Left lung (tissue), 10 donors: ENCODE results near the gene FAM171A1. TPM values are rescaled to one million over a fixed set of nuclear protein-coding genes. Genes with fewer than 3 reads are reported as not detected.

Experiments used
- ATAC-seq: fragments of 200-7000 bp; cut with Tn5 transposase; one replicate; pipeline ENCODE4 v1.9.1; 2020; ENCODE audit warnings: moderate library complexity
- DNase-seq, 4 donors: peaks; one replicate each; pipeline ENCODE4 v3.0.0-alpha.2; 2013 to 2020
- H3K27ac ChIP-seq, 2 donors: fragments of 200-600 bp; sonication (generic) in 1 of 2; one replicate each; pipeline versions ENCODE4 v1.5.0 to v1.8.0; 2020 to 2021
- H3K27me3 ChIP-seq, 2 donors: fragments of 200-600 bp; sonication (generic) in 1 of 2; one replicate each; pipeline versions ENCODE4 v1.5.0 to v1.8.0; 2020 to 2021
- H3K36me3 ChIP-seq, 2 donors: fragments of 200-600 bp; sonication (generic) in 1 of 2; one replicate each; pipeline versions ENCODE4 v1.5.0 to v1.8.0; 2020 to 2021
- H3K4me1 ChIP-seq, 2 donors: fragments of 200-600 bp; one replicate each; pipeline ENCODE4 v1.8.0; 2021
- H3K4me3 ChIP-seq, 2 donors: fragments of 200-600 bp; sonication (generic) in 1 of 2; one replicate each; pipeline versions ENCODE4 v1.5.0 to v1.8.0; 2020 to 2021; ENCODE audit warnings: mild to moderate bottlenecking in 1 of 2
- H3K9me3 ChIP-seq, 2 donors: fragments of 200-600 bp; sonication (generic) in 1 of 2; one replicate each; pipeline versions ENCODE4 v1.5.0 to v1.8.0; 2020 to 2021
- CTCF ChIP-seq, 2 donors: fragments of 200-600 bp; sonication (generic) in 1 of 2; IDR thresholded peaks; one replicate each; pipeline versions ENCODE4 v1.5.0 to v1.8.0; 2021; ENCODE audit warnings: antibody characterized with exemption in 2 of 2
- intact Hi-C, 2 donors: fragments of 100-400 bp; cut with DNase I; formaldehyde crosslinking; loops; one replicate each; pipeline versions ENCODE4 v1.11.2 to v1.14.2; 2022
- polyA plus RNA-seq, 6 donors: library from polyadenylated mRNA; unstranded; fragments of 120-200 nt; gene quantifications; one replicate each; pipeline ENCODE4 v1.2.1, GENCODE V29; 2013; ENCODE audit not compliant: insufficient read length in 6 of 6
- total RNA-seq, 2 donors: library from RNA; stranded (reverse); fragmentation: NEBNext Ultra II Directional; extraction: Animal tissue kit (Norgen Biotek cat#: 25700); gene quantifications; one replicate each; pipeline ENCODE4 v1.2.1, GENCODE V29; 2021
- donor health status: DM: no; HTN: yes; CAD: no.
- donor health status: DM: no; HTN: no; CAD: no.

Gene FAM171A1
- total and polyA plus RNA-seq, 8 donors = 13.2 to 77.7 (median 65.1) TPM

- no peak overlapping the region for H3K4me3 ChIP-seq
- H3K36me3 ChIP-seq = no peaks in the 10 kb centered on the region
- intact Hi-C loops = no loop called here
- no peak for TF ChIP-seq CTCF (IDR thresholded peaks at IDR 0.05)
- no peaks in the 10 kb centered on the region for H3K27me3 ChIP-seq
- H3K4me1 ChIP-seq = peaks cover 0 to 5% of the 10 kb centered on the region in 2 donors
- no peaks in the 10 kb centered on the region for H3K9me3 ChIP-seq
- ATAC-seq (no peak), DNase-seq (no peak)
- H3K27ac ChIP-seq = no peak overlapping the region
These were observed 119.2 kb downstream of the FAM171A1 start for GRCh38 chr10:15251791-15252380.

GRCh38 chr10:15245530-15245929, 125.6 kb downstream of the FAM171A1 start:
- no peak for DNase-seq
- Histone ChIP-seq H3K9me3 (no peaks in the 10 kb centered on the region), H3K36me3 (no peaks in the 10 kb centered on the region), H3K27me3 (no peaks in the 10 kb centered on the region), H3K4me1 (no peaks in the 10 kb centered on the region), H3K27ac (no peak overlapping the region), H3K4me3 (no peak overlapping the region)
- intact Hi-C loops = no loop called here
- TF ChIP-seq CTCF (IDR thresholded peaks at IDR 0.05) = no peak
- ATAC-seq = no peak

- ATAC-seq (no peak), DNase-seq (no peak)
- Histone ChIP-seq H3K9me3 (no peaks in the 10 kb centered on the region), H3K36me3 (no peaks in the 10 kb centered on the region), H3K4me1 (no peaks in the 10 kb centered on the region), H3K4me3 (no peak overlapping the region), H3K27me3 (no peaks in the 10 kb centered on the region), H3K27ac (no peak overlapping the region)
- no peak for TF ChIP-seq CTCF (IDR thresholded peaks at IDR 0.05)
- intact Hi-C loops = no loop called here
These were observed 126.4 kb downstream of the FAM171A1 start for GRCh38 chr10:15244635-15245197.

GRCh38 chr10:15242261-15242840, 128.7 kb downstream of the FAM171A1 start:
- no peaks in the 10 kb centered on the region for H3K27me3 ChIP-seq
- no peaks in the 10 kb centered on the region for H3K9me3 ChIP-seq
- H3K4me1 ChIP-seq = no peaks in the 10 kb centered on the region
- intact Hi-C loops = no loop called here
- ATAC-seq (no peak), DNase-seq (no peak)
- TF ChIP-seq CTCF (IDR thresholded peaks at IDR 0.05) = no peak
- H3K4me3 ChIP-seq = no peak overlapping the region
- no peaks in the 10 kb centered on the region for H3K36me3 ChIP-seq
- H3K27ac ChIP-seq = no peak overlapping the region

GRCh38 chr10:15241306-15241705, 129.8 kb downstream of the FAM171A1 start:
- no peak for TF ChIP-seq CTCF (IDR thresholded peaks at IDR 0.05)
- no peak for ATAC-seq
- Histone ChIP-seq H3K36me3 (no peaks in the 10 kb centered on the region), H3K4me3 (no peak overlapping the region), H3K27me3 (no peaks in the 10 kb centered on the region), H3K9me3 (no peaks in the 10 kb centered on the region), H3K27ac (no peak overlapping the region), H3K4me1 (no peaks in the 10 kb centered on the region)
- intact Hi-C loops = no loop called here
- DNase-seq = no peak
